ENCODE measurements around the gene APIP.
"Not testable (repeated sequence)": the region's sequence is repeated elsewhere in the genome, so short reads cannot be mapped to it uniquely, and the experiment has no call there.

The APIP gene

GRCh38 chr11:34910817-34911216, 5.4 kb downstream of the APIP start:
- no peak overlapping the region for H3K27ac Mint-ChIP-seq
- no peaks in the 10 kb centered on the region for H3K27me3 Mint-ChIP-seq (ENCODE audit: low read depth)
- H3K4me1 Mint-ChIP-seq (ENCODE audit: low read depth) = peaks cover 12% of the 10 kb centered on the region
- no peak overlapping the region for H3K4me3 Mint-ChIP-seq
- peaks cover 9% of the 10 kb centered on the region for H3K36me3 Mint-ChIP-seq (ENCODE audit: low read depth)
- H3K9me3 Mint-ChIP-seq = no peaks in the 10 kb centered on the region

- peaks cover 6% of the 10 kb centered on the region for H3K36me3 Mint-ChIP-seq (ENCODE audit: low read depth)
- H3K27ac Mint-ChIP-seq = no peak overlapping the region
- peaks cover under 1% of the 10 kb centered on the region for H3K9me3 Mint-ChIP-seq
- no peaks in the 10 kb centered on the region for H3K27me3 Mint-ChIP-seq (ENCODE audit: low read depth)
- H3K4me3 Mint-ChIP-seq = no peak overlapping the region
- H3K4me1 Mint-ChIP-seq (ENCODE audit: low read depth) = peaks cover 6% of the 10 kb centered on the region
These were observed 6.2 kb downstream of the APIP start for GRCh38 chr11:34909955-34910354.

GRCh38 chr11:34909415-34909814, 6.8 kb downstream of the APIP start:
- H3K4me3 Mint-ChIP-seq = no peak overlapping the region

GRCh38 chr11:34907934-34908593, 8.1 kb downstream of the APIP start:
- Mint-ChIP-seq H3K36me3 (ENCODE audit: low read depth) (peaks cover 4% of the 10 kb centered on the region), H3K4me3 (no peak overlapping the region), H3K27me3 (ENCODE audit: low read depth) (no peaks in the 10 kb centered on the region), H3K27ac (no peak overlapping the region), H3K4me1 (ENCODE audit: low read depth) (no peaks in the 10 kb centered on the region), H3K9me3 (peaks cover 13% of the 10 kb centered on the region)

More at GRCh38 chr11:34909415-34909814, 6.8 kb downstream of the APIP start:
- H3K27me3 Mint-ChIP-seq (ENCODE audit: low read depth) = no peaks in the 10 kb centered on the region
- peaks cover 6% of the 10 kb centered on the region for H3K4me1 Mint-ChIP-seq (ENCODE audit: low read depth)
- peaks cover 6% of the 10 kb centered on the region for H3K9me3 Mint-ChIP-seq
- H3K27ac Mint-ChIP-seq = no peak overlapping the region
- H3K36me3 Mint-ChIP-seq (ENCODE audit: low read depth) = peaks cover 11% of the 10 kb centered on the region

GRCh38 chr11:34905666-34906065, 10.5 kb downstream of the APIP start:
- no peak overlapping the region for H3K27ac Mint-ChIP-seq
- H3K36me3 Mint-ChIP-seq (ENCODE audit: low read depth) = peaks cover 7% of the 10 kb centered on the region
- peaks cover 31% of the 10 kb centered on the region for H3K9me3 Mint-ChIP-seq
- no peaks in the 10 kb centered on the region for H3K4me1 Mint-ChIP-seq (ENCODE audit: low read depth)
- no peaks in the 10 kb centered on the region for H3K27me3 Mint-ChIP-seq (ENCODE audit: low read depth)
- no peak overlapping the region for H3K4me3 Mint-ChIP-seq

GRCh38 chr11:34904421-34904955, 11.7 kb downstream of the APIP start:
- H3K4me1 Mint-ChIP-seq (ENCODE audit: low read depth) = no peaks in the 10 kb centered on the region
- H3K27me3 Mint-ChIP-seq (ENCODE audit: low read depth) = no peaks in the 10 kb centered on the region
- H3K4me3 Mint-ChIP-seq = no peak overlapping the region
- H3K27ac Mint-ChIP-seq = no peak overlapping the region
- peaks cover 43% of the 10 kb centered on the region for H3K9me3 Mint-ChIP-seq
- peaks cover 12% of the 10 kb centered on the region for H3K36me3 Mint-ChIP-seq (ENCODE audit: low read depth)

- Mint-ChIP-seq H3K9me3 (peaks cover 61% of the 10 kb centered on the region), H3K4me1 (ENCODE audit: low read depth) (no peaks in the 10 kb centered on the region), H3K27ac (no peak overlapping the region), H3K27me3 (ENCODE audit: low read depth) (no peaks in the 10 kb centered on the region), H3K4me3 (no peak overlapping the region), H3K36me3 (ENCODE audit: low read depth) (peaks cover 19% of the 10 kb centered on the region)
These were observed 16.6 kb downstream of the APIP start for GRCh38 chr11:34899633-34900016.

- Mint-ChIP-seq H3K4me3 (no peak overlapping the region), H3K27me3 (ENCODE audit: low read depth) (no peaks in the 10 kb centered on the region), H3K36me3 (ENCODE audit: low read depth) (peaks cover 18% of the 10 kb centered on the region), H3K4me1 (ENCODE audit: low read depth) (no peaks in the 10 kb centered on the region), H3K27ac (no peak overlapping the region), H3K9me3 (peaks cover 55% of the 10 kb centered on the region)
These were observed 17.7 kb downstream of the APIP start for GRCh38 chr11:34898474-34898873.

- Mint-ChIP-seq H3K9me3 (peaks cover 50% of the 10 kb centered on the region), H3K4me1 (ENCODE audit: low read depth) (no peaks in the 10 kb centered on the region), H3K36me3 (ENCODE audit: low read depth) (peaks cover 18% of the 10 kb centered on the region), H3K27me3 (ENCODE audit: low read depth) (no peaks in the 10 kb centered on the region), H3K27ac (no peak overlapping the region), H3K4me3 (no peak overlapping the region)
These were observed 18.9 kb downstream of the APIP start for GRCh38 chr11:34897171-34897870.

GRCh38 chr11:34896191-34896590, 20.0 kb downstream of the APIP start:
- not testable (repeated sequence) for H3K4me3 Mint-ChIP-seq; H3K27me3 Mint-ChIP-seq (ENCODE audit: low read depth); H3K27ac Mint-ChIP-seq; H3K4me1 Mint-ChIP-seq (ENCODE audit: low read depth)
- Mint-ChIP-seq H3K9me3 (peaks cover 39% of the 10 kb centered on the region), H3K36me3 (ENCODE audit: low read depth) (peaks cover 16% of the 10 kb centered on the region)

- Mint-ChIP-seq H3K36me3 (ENCODE audit: low read depth) (peaks cover 8% of the 10 kb centered on the region), H3K4me1 (ENCODE audit: low read depth) (no peaks in the 10 kb centered on the region), H3K4me3 (no peak overlapping the region), H3K27me3 (ENCODE audit: low read depth) (no peaks in the 10 kb centered on the region), H3K9me3 (peaks cover 15% of the 10 kb centered on the region), H3K27ac (no peak overlapping the region)
These were observed 22.8 kb downstream of the APIP start for GRCh38 chr11:34893416-34893815.

- no peaks in the 10 kb centered on the region for H3K27me3 Mint-ChIP-seq (ENCODE audit: low read depth)
- H3K4me3 Mint-ChIP-seq = no peak overlapping the region
- H3K36me3 Mint-ChIP-seq (ENCODE audit: low read depth) = peaks cover 9% of the 10 kb centered on the region
- peaks cover 6% of the 10 kb centered on the region for H3K9me3 Mint-ChIP-seq
- no peak overlapping the region for H3K27ac Mint-ChIP-seq
- no peaks in the 10 kb centered on the region for H3K4me1 Mint-ChIP-seq (ENCODE audit: low read depth)
These were observed 24.6 kb downstream of the APIP start for GRCh38 chr11:34891611-34892010.

GRCh38 chr11:34890812-34891211, 25.4 kb downstream of the APIP start:
- Mint-ChIP-seq H3K36me3 (ENCODE audit: low read depth) (peaks cover 3% of the 10 kb centered on the region), H3K9me3 (no peaks in the 10 kb centered on the region), H3K27ac (no peak overlapping the region)

GRCh38 chr11:34890089-34890488, 26.1 kb downstream of the APIP start:
- Mint-ChIP-seq H3K27me3 (ENCODE audit: low read depth) (no peaks in the 10 kb centered on the region), H3K27ac (no peak overlapping the region), H3K9me3 (no peaks in the 10 kb centered on the region), H3K4me1 (ENCODE audit: low read depth) (no peaks in the 10 kb centered on the region), H3K4me3 (no peak overlapping the region), H3K36me3 (ENCODE audit: low read depth) (peaks cover 3% of the 10 kb centered on the region)

More at GRCh38 chr11:34890812-34891211, 25.4 kb downstream of the APIP start:
- H3K4me1 Mint-ChIP-seq (ENCODE audit: low read depth) = no peaks in the 10 kb centered on the region
- no peaks in the 10 kb centered on the region for H3K27me3 Mint-ChIP-seq (ENCODE audit: low read depth)
- no peak overlapping the region for H3K4me3 Mint-ChIP-seq

GRCh38 chr11:34887260-34887659, 28.9 kb downstream of the APIP start:
- Mint-ChIP-seq H3K4me1 (ENCODE audit: low read depth) (no peaks in the 10 kb centered on the region), H3K4me3 (no peak overlapping the region), H3K36me3 (ENCODE audit: low read depth) (peaks cover 5% of the 10 kb centered on the region), H3K9me3 (no peaks in the 10 kb centered on the region), H3K27ac (no peak overlapping the region), H3K27me3 (ENCODE audit: low read depth) (no peaks in the 10 kb centered on the region)

Measured in T-helper 1 cell treated with Interleukin-12 subunit alpha and Interleukin-12 subunit beta and Interleukin-4 antibody, amounts not matched to agents 30 μg/mL and 1 μg/mL, for 36 hours (primary cell).